Cerebellar cortex (tissue), 1 donor: ENCODE measurements around the gene KLHL8.

Experiments used
- DNase-seq: peaks from one replicate; pipeline ENCODE4 v3.0.0-alpha.2; 2015; ENCODE audit warnings: low spot score

Gene KLHL8

DNA sequence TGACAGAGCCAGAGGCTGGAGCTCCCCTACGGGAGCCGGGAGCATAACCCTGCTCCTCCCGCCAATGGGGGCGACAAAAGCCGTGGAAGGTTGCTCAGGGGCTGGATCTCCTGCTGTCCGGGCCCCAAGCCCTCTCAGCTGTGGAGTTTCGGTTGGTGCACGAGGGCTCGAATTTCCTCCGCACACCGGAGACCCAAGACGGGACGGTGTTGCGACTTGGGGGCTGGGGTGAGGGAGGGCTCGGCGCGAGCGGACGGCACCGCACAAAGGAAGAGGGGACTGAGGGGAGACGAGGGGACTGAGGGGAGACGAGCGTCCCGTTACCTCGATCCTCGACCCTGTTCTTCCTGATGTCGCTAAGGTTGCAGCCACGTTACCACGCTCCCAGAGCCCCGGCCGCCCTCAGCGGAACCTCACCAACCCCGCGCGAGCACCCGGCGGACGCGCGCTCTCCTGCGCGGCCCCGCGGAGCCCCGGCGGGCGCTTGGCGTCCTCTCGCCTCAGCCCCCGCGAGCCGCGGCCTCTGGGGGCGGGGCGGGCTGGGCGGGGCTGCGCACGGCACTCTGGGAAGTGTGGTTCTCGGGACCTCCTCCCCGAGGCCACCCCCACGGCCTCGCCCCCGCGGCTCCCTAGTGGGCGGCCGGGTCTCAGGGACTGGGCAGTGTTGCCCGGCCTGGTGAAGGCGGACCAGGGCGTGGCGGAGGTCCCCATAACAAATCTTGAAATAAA lies at the start of gene KLHL8:
KLHL8 (minus strand) TSS at position 525 of the 729 bp plus-strand sequence. CDS start 25,079 bp downstream, outside the sequence.
- peak; percentile 86 for DNase-seq

DNA sequence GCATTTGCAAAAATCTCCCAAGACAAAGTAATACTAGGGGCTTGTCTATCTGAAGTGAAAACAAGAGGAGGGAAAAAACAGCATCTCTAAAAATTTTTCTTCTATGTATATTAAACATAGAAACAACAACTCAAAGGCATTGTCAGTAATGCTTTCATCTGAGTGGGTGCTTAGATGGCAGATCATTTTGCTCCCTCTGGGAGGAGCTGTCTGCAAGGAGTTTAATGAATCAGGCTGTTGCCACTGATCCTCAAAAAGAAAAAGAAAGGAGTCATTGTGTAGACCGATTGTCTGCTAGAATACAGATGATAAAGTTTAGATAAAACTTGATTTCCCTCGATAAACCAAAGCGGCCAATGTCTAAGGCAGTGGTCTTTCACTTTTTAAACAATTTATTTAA lies 49.7 kb upstream of the KLHL8 start:
- peak; percentile 22 for DNase-seq

DNA sequence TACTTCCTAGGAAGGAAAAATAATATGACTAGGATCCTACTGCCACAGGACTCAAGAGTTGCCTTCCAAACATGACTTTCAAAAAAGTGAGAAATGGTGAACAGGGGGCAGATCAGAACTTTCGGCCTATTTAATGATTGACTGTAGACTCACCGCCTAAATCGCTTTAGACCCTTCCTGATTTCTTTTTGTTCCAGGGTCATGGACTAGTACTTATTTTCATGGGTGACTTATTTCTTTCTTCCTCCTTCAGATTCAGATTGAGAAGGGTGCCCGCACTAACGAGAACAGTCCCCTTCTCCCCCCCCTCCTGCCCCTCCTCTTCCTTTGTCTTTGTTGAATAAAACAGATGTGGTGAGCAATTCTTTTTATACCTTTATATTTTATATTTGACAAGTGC lies 48.0 kb upstream of the KLHL8 start:
- DNase-seq, result no peak

DNA sequence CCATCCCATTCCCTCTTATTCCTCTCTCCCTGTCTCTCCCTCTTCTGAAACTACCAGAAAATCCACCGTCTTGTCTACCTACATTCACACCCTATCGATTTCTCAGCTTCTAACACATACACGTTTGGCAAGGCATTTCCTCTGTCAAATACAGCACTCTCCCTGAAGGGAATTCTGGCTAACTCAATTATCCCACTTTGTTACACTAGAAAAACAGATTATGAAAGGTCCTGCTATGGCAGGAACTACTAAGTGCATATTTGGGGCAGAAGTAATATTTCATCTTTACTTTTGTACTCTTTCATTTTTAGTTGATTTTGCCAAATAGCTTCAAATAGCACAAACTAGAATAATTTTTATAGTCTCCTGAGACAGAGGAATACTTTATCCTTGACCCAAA lies 46.6 kb upstream of the KLHL8 start:
- no peak for DNase-seq

DNA sequence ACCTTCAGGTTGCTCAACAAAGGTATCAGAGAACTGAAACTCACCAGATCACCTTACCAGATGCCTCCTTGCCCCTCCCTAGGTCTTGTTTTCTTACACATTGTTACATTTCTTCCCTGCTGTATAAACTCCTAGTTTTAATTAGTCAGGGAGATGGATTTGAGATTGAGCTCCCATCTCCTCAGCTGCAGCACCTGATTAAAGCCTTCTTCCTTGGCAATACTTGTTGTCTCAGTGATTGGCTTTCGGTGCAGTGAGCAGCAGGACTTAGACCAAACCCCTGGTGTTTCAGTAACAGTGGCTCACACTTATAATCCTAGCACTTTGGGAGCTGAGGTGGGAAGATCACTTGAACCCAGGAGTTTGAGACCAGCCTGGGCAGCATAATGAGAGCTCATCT lies 42.5 kb upstream of the KLHL8 start:
- no peak for DNase-seq

DNA sequence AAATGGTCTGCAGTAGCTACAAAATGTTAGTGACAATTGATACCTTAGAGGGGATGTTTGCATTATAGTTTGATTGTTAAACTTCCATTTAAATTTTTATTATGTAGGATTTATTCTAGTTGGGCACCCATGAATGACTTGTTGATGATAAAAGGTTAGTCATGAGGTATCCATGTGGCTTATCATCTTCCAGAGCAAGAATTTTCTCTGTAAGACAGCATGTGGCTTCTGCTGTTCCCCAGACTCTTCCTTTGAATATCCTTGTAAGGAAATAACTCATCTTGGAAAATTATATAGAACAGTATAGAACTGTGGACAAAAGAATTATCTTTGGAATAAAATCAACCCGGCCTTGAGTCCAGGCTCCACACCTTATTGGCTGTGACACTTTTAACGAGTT lies 40.1 kb upstream of the KLHL8 start:
- no peak for DNase-seq

DNA sequence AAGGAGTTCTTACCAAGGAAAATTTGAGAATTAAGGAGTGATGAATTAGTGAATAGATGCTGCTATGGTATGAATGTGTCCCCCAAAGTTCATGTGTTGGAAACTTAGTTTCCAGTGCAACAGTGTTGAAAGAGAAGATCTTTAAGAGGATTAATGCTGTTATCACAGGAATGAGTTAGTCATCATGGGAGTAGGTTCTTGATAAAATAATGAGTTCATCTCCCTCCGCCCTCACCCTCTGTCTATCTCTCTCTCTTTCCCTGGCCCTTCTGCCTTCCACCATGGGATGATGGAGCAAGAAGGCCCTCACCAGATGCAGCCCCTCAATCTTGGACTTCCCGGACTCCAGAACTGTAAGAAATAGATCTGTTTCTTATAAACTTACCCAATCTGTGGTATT lies 38.3 kb upstream of the KLHL8 start:
- no peak for DNase-seq

DNA sequence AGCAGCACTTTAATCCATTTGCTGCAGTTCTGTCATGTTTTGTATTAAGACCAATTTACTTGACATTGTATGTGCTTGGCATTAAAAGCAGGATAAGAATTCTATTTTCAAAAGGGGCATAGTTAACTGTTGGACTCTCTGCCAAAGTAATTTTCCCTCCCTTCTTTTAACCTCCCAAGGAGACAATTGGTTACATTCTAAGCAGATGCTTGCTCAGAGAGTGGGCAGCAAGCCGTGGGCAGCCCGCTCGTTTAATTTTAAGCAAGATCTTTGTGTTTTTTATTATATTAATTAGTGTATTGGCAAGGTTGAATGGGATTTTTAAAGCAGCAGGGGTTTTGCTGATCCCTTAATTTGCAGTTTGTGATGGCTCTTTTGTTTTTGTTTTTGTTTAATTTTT lies 37.1 kb upstream of the KLHL8 start:
- peak; percentile 11 for DNase-seq

DNA sequence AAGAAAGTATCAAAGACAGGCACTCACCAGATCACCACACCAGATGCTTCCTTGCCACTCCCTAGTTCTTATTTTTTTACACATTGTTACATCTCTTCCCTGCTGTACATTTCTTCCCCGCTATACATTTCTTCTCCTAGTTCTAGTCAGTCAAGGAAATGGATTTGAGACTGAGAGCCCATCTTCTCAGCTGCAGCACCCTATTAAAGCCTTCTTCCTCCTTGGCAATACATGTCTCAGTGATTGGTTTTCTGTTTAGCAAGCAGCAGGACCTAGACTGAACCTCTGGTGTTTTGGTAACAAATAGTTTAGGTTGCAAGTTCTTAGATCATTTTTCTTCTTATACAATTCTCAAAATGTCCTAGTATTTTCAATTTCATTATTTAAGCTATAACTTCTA lies 35.3 kb upstream of the KLHL8 start:
- DNase-seq, result no peak

DNA sequence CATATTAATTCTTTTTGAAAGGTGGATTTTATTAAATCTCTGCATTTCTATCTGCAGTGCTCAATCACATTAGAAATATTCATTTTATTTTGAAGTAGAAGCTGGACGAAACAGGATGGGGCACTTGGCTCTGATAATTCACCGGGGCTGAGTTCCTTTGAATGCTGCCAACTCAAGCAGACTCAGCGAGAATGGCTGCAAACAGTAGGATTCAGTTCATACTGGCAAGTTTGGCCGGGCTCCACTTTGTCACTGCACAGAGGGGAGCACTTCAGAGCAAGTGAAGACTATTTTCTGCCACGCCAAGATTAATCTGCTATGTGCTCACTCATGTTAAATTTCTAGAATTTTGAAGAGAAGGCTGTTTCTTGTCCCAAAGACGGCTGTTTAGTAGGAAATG lies 30.7 kb upstream of the KLHL8 start:
- DNase-seq, result peak; percentile 91

DNA sequence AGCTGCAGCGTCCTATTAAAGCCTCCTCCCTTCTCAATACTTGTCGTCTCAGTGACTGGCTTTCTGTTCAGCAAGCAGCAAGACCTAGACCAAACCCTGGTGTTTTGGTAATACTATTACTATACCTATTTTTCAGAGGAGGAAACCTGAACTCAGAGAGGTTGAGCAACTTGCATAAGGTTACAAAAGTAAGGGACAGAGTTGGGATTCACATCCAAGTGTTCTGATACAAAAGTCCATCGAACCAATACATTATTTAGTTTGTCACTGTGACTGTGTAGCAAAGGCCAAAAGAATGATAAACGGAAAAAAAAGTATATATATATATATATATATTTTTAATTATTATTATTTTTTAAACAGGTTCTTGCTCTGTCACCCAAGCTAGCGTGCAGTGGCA lies 29.9 kb upstream of the KLHL8 start:
- DNase-seq, result no peak

DNA sequence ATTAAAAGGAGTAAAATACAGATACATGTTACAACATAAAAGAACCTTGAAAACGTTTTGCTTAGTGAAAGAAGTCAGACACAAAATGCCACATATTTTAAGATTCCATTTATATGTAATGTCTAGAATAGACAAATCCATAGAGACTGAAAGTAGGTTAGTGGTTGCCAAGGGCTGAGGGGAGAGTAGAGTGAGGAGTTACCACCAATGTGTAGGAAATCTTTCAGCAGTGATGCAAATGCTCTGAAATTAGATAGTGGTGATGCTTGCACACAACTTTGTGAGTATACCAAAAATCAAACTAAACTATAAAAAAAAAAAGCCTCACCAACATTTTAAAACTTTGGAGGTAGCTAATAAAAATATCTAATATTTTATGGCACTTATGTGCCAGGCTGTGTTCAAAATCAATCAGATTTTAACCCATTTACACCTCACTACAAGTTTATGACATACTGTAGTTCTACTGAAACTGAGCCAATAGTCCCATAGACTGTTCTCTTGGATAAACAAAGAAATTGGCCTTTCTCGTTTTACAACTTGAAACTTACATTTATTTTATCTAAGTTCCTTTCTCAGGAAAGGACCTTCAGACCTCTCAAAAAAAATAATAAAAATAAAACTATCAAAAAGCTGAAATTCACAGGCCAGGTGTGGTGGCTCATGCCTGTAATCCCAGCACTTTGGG lies 29.1 kb upstream of the KLHL8 start:
- no peak for DNase-seq

DNA sequence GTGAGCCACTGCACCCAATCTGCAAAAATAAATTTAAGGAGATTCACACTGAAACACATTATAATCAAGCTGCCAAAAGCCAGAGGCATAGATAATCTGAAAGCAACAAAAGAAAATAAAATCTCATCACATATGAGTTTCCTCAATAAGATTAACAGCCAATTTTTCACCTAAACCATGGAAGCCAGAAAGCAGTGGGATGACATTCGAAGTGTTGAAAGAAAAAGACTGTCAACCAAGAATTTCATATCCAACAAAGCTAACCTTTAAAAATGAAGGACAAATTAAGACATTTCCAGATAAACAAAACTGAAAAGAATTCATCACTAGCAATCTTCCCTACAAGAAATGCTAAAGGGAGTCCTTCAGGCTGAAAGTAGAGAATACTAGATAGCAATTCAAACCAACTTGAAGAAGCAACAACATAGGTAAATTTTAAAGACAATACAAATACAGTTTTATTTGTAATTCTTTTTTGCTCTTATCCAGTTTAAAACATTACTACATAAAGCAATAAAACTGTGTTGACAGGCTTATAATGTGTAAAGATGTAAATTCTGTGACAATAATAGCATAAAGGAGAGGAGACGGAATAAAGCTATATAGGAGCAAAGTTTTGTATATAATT lies 23.1 kb upstream of the KLHL8 start:
- DNase-seq, result no peak

DNA sequence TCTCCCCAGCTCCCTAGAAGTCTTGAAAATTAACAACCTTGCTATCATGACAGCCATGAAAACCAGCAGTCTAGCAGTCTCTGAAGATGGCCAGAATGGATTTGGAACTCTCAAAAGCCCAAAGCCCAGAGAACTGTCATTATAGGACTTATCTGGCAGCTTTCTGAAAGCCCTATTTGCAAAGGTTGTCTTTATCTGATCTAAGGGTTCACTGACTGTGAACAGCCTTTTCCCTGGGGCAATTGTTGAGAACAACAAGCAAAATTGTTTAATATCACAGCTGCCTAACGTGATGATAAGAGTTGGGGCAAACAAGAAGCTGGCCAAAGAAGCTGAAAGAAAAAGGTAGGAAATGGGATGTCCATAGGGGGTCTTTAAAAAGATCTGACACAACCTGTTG lies 20.9 kb upstream of the KLHL8 start:
- DNase-seq, result no peak

DNA sequence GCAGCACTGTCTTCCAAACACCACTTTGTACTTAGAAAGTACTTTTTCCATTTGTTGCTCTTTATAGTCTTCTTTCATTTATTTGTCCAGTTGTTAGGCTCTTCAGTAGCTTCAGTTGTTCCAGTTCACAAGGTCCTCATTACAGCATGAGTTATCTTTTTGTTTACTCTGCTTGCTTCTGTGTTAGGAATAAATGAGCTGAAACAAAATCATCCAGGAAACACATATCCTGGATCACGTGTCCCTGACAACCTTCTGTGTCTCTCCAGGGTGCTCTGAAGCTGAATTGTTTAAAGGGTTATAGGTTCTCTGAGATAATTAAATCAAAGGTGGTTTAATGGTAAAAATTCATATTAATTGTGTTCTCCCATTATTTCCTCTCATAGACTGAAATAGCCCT lies 19.9 kb upstream of the KLHL8 start:
- no peak for DNase-seq

DNA sequence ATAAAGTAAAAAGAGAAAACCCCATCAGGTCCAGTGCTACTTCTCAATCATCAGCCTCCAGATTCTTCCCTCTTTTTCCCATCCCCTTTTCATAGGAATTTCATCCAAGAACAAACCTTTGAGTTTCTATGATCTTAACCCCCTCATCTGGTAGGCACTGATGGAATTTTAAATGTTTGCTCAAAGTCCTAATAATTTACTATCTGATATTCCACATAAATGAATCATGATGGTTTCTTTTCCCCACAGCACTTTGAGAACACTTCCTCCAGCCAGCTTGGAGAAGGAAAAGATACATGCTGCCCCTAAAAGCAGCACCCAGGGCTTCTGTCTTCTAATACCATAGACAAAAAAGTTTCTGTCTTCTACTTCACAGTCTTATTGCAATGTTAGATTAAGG lies 19.4 kb upstream of the KLHL8 start:
- no peak for DNase-seq

DNA sequence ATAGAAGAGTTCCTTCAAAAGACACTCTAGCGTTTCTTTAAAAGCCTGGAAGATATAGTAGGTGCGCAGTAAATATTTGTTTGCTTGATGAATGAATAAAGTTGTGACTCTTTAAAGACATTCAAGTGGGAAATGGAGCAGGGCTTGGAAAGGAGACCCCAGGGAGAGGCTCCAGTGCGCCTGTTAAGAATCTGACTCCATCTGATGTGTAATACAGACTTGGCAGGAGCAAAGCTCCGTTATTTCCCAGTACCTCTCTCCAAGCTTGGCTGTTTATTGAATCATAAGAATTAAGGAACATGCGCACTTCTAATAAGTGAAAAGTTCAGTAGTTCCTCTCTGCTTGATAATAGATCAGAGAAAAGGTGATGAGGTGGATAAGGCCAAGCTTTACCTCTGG lies 18.8 kb upstream of the KLHL8 start:
- no peak for DNase-seq

DNA sequence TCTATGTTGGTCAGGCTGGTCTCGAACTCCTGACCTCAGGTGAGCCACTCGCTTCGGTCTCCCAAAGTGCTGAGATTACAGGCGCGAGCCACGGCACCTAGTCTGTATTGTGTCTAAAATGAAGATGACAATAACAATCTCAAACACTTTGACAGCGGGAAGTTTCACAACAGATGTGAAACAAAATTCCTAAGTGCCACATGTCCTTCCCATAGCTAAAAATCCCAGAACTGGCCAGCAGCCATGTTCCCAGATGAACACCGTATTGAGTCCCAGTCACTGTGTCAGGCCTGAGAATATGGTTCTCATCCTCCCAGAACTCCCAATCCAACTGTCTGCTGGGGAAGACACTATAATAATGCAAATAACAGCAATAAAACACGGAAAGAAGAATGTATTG lies 16.4 kb upstream of the KLHL8 start:
- no peak for DNase-seq

DNA sequence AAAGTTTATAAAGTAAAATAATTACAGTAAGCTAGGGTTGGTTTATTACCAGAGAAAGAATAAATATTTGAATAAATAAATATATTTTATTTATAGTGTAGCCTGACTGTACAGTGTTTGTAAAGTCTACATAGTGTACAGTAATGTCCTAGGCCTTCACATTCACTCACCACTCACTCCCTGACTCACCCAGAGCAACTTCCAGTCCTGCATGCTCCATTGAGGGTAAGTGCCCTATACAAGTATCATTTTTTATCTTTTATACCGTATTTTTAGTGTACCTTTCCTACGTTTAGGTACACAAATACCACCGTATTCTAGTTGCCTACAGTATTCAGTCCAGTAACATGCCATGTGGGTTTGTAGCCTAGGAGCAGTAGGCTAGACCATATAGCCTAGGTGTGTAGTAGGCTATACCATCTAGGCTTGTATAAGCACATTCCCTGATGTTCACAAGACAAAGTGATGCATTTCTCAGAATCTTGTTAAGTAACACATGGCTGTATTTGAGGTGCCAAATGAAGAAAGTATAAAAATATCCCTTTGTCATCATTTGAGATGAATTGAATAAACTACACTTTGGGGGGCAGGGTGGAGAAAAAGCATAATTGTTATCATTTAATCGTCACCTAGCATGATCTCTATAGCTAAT lies 14.7 kb upstream of the KLHL8 start:
- no peak for DNase-seq

DNA sequence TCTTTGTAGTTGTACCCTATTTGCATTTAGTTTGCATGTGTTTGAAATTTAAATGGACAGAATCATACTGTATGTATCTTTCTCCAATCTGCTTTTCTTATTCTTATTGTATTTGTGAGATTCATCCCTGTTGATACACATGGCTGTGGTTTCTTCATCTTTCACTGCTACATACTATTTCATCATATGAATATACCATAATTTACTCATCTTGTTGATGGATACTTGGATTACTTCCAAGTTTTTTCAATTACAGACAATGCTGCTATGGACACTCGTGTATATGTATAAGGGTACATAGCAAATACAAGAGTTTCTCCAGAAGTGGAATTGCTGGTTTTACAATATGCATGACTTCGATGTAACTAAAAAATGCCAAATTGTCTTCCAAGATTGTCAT lies 11.8 kb upstream of the KLHL8 start:
- no peak for DNase-seq

DNA sequence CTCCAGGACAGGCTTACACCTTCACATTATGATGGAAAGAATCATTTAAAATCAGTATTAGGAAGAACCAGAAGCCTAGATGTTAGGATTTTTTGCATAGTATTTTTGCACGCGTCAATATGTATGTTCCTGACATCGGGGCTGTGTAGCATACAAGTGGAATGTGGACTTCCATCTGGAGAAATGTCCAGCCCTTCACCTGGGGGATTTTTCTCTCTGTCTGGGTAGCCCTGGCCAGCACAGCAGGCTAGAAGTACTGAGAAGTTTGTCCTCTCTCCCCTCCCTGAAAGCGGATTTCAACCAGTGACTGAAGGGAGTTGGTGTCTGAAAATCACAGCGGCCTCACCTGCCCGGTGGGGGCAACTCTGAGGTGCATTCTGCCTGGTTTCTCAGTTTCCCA lies 10.4 kb upstream of the KLHL8 start:
- no peak for DNase-seq

DNA sequence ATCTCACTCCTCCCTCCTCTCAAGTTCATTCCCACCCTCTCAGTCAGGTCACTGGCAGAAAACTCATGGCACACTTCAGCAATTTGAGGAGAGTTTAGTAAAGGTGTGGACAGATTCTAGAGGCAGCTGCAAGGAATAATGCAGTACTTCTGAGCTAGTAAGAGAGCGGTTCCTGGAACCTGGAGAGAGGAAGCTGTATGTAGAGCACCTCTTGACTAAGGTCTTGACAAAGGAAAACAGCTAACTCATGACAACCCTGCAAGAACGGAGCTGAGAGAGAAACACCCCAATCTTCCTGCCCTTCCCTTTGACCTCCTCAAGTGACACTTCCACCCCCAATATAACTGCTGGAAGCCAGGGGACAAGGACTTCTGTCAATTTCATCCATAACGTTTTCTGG lies 9.6 kb upstream of the KLHL8 start:
- DNase-seq, result no peak

DNA sequence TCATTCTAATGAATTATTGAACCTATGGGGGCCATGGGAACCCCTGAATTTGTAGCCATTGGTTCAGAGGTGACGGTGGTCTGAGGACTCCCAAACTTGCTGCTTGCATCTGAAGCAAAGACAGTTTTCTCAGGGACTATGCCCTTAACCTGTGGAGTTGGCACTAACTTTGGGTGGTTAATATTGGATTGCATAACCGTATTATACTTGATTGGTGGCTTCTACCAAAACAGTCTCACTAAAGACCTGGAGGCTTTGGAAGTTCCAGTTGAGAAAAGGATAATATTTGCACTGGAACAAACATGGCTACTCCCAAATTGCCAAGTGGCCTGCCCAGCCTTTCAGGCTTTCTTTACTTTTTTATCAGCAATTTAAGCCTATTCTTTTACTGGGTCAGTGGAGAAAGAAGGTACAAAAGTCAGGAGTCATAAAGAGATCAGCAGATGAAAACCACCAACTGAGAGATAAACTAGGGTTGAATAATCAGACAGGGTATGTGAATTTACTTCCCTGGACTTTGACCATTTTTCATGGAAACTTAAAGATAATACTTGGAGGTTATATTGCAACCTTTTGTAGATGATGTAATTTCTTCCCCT lies 7.9 kb upstream of the KLHL8 start:
- DNase-seq, result no peak
